Upper lobe of left lung (tissue), 6 donors: Measurements from ENCODE around the gene DDIT3. TPM values are rescaled to one million over a fixed set of nuclear protein-coding genes. Genes with fewer than 3 reads are reported as not detected.

ENCODE experiments used
- ATAC-seq, 2 donors: fragments of 200-7000 bp; cut with Tn5 transposase; one replicate each; pipeline ENCODE4 v1.9.1; 2022; ENCODE audit warnings: mild to moderate bottlenecking in 2 of 2, moderate library complexity in 2 of 2; ENCODE audit not compliant: low FRiP score in 2 of 2
- DNase-seq, 2 donors: peaks; one replicate each; pipeline ENCODE4 v3.0.0-alpha.2; 2019 to 2020
- H3K27ac ChIP-seq, 4 donors: fragments of 200-600 bp; sonication (generic); one replicate each; pipeline ENCODE4 v1.5.1; 2016 to 2019
- H3K27me3 ChIP-seq, 4 donors: fragments of 200-600 bp; sonication (generic); one replicate each; pipeline ENCODE4 v1.5.1; 2017 to 2019
- H3K36me3 ChIP-seq, 4 donors: fragments of 200-600 bp; sonication (generic); one replicate each; pipeline ENCODE4 v1.5.1; 2016 to 2019
- H3K4me1 ChIP-seq, 4 donors: fragments of 200-600 bp; sonication (generic); one replicate each; pipeline ENCODE4 v1.5.1; 2018 to 2019
- H3K4me3 ChIP-seq, 4 donors: fragments of 200-600 bp; sonication (generic); one replicate each; pipeline ENCODE4 v1.5.1; 2017 to 2019; ENCODE audit warnings: mild to moderate bottlenecking in 2 of 4, moderate library complexity in 1 of 4
- H3K9me3 ChIP-seq, 4 donors: fragments of 200-600 bp; sonication (generic); one replicate each; pipeline ENCODE4 v1.5.1; 2018 to 2019
- CTCF ChIP-seq, 6 experiments: fragments of 450-650 bp in 4 of 6; fragments of 200-600 bp in 2 of 6; sonication (generic) in 2 of 6; IDR thresholded peaks; one replicate each; pipeline ENCODE4 v1.5.1; 2016 to 2019; ENCODE audit warnings: antibody characterized with exemption in 6 of 6
- EP300 ChIP-seq, 4 donors: sonication (generic); formaldehyde crosslinking; IDR thresholded peaks; one replicate each; pipeline ENCODE4 v1.5.1; 2017; ENCODE audit warnings: antibody characterized with exemption in 4 of 4, control low read depth in 2 of 4
- POLR2A ChIP-seq, 4 donors: fragments of 450-650 bp; IDR thresholded peaks; one replicate each; pipeline ENCODE4 v1.5.1; 2016 to 2017; ENCODE audit warnings: antibody characterized with exemption in 4 of 4, mild to moderate bottlenecking in 2 of 4
- POLR2AphosphoS5 ChIP-seq, 2 donors: sonication (generic); formaldehyde crosslinking; IDR thresholded peaks; one replicate each; pipeline ENCODE4 v1.5.1; 2017; ENCODE audit warnings: antibody characterized with exemption in 2 of 2
- WGBS, 2 donors: methylation state at CpG; one replicate each; pipeline ENCODE4 v1.1.5; 2017 to 2018; 5-methylcytosine and 5-hydroxymethylcytosine counted together
- total RNA-seq, 6 donors: library from RNA; depleted of rRNA in 4 of 6; stranded (reverse); fragments of >200 nt in 4 of 6; gene quantifications; one replicate each; pipeline versions ENCODE4 v1.1.0 to v1.2.1, GENCODE V29; 2016 to 2021
- donor health status: DM: no; HTN: no; CAD: no; lungs with moderate emphysema.
- donor health status: DM: no; HTN: yes; CAD: no; lungs with severe emphysema.

Gene DDIT3
- total RNA-seq, 6 donors from 2014 or later, result 26.1 to 45.1 (median 33.1) TPM

- TF ChIP-seq POLR2A (IDR thresholded peaks at IDR 0.05), result peak in 1 of 4 donors; percentile 11
- TF ChIP-seq CTCF (IDR thresholded peaks at IDR 0.05), result no peak
- no peak for TF ChIP-seq POLR2AphosphoS5 (IDR thresholded peaks at IDR 0.05)
- TF ChIP-seq EP300 (IDR thresholded peaks at IDR 0.05), result no peak
- H3K36me3 ChIP-seq, result peaks cover 71 to 100% (median 95%) of the 10 kb centered on the region in 4 donors
- H3K27ac ChIP-seq, result no peak overlapping the region
- no peak for DNase-seq
- 84 to 90% methylated on average over 5 of the region's 5 CpGs for WGBS, 2 donors
- no peaks in the 10 kb centered on the region for H3K27me3 ChIP-seq
- ATAC-seq, result no peak
- H3K4me1 ChIP-seq, result peaks cover 0 to 7% (median 1%) of the 10 kb centered on the region in 4 donors
- no peak overlapping the region for H3K4me3 ChIP-seq
- H3K9me3 ChIP-seq, result no peaks in the 10 kb centered on the region
These were observed 10.3 kb upstream of the DDIT3 start for GRCh38 chr12:57530396-57531142.

- 63 to 68% methylated on average over 6 of the region's 6 CpGs for WGBS, 2 donors
- DNase-seq (no peak), ATAC-seq (no peak)
- Histone ChIP-seq H3K27ac (no peak overlapping the region), H3K4me1 (peaks cover 4 to 15% (median 6%) of the 10 kb centered on the region in 4 donors), H3K4me3 (no peak overlapping the region), H3K36me3 (peaks cover 77 to 100% (median 98%) of the 10 kb centered on the region in 4 donors), H3K27me3 (no peaks in the 10 kb centered on the region), H3K9me3 (no peaks in the 10 kb centered on the region)
- TF ChIP-seq POLR2A (IDR thresholded peaks at IDR 0.05), result no peak
- TF ChIP-seq POLR2AphosphoS5 (IDR thresholded peaks at IDR 0.05), result no peak
- TF ChIP-seq EP300 (IDR thresholded peaks at IDR 0.05), result no peak
These were observed 9.5 kb upstream of the DDIT3 start for GRCh38 chr12:57529831-57530230.

GRCh38 chr12:57528831-57529555 lies 8.7 kb upstream of the DDIT3 start:
- H3K27ac ChIP-seq, result peak overlapping the region in 2 of 4 donors; percentile 4 to 35
- no peaks in the 10 kb centered on the region for H3K27me3 ChIP-seq
- ATAC-seq (no peak), DNase-seq (no peak)
- 77 to 80% methylated on average over 9 to 10 of the region's 10 CpGs for WGBS, 2 donors
- H3K9me3 ChIP-seq, result no peaks in the 10 kb centered on the region
- peaks cover 12 to 23% (median 14%) of the 10 kb centered on the region in 4 donors for H3K4me1 ChIP-seq
- TF ChIP-seq CTCF (IDR thresholded peaks at IDR 0.05), result no peak
- peaks cover 68 to 100% (median 93%) of the 10 kb centered on the region in 4 donors for H3K36me3 ChIP-seq
- H3K4me3 ChIP-seq, result no peak overlapping the region

- TF ChIP-seq EP300 (IDR thresholded peaks at IDR 0.05), result no peak
- TF ChIP-seq POLR2A (IDR thresholded peaks at IDR 0.05), result no peak
- no peak for TF ChIP-seq CTCF (IDR thresholded peaks at IDR 0.05)
- TF ChIP-seq POLR2AphosphoS5 (IDR thresholded peaks at IDR 0.05), result no peak
- H3K27ac ChIP-seq, result no peak overlapping the region
- WGBS, 2 donors, result 86 to 88% methylated on average over 12 of the region's 12 CpGs
These were observed 7.9 kb upstream of the DDIT3 start for GRCh38 chr12:57528176-57528575.

GRCh38 chr12:57527184-57527583 lies 6.9 kb upstream of the DDIT3 start:
- WGBS, 2 donors, result 81 to 88% methylated on average over 5 of the region's 5 CpGs
- TF ChIP-seq EP300 (IDR thresholded peaks at IDR 0.05) (no peak), CTCF (IDR thresholded peaks at IDR 0.05) (no peak), POLR2A (IDR thresholded peaks at IDR 0.05) (no peak), POLR2AphosphoS5 (IDR thresholded peaks at IDR 0.05) (no peak)
- Histone ChIP-seq H3K4me1 (peaks cover 19 to 31% (median 22%) of the 10 kb centered on the region in 4 donors), H3K27me3 (no peaks in the 10 kb centered on the region), H3K4me3 (no peak overlapping the region), H3K27ac (peak overlapping the region in 2 of 4 donors; percentile 0 to 40), H3K9me3 (no peaks in the 10 kb centered on the region), H3K36me3 (peaks cover 62 to 83% (median 76%) of the 10 kb centered on the region in 4 donors)
- DNase-seq (no peak), ATAC-seq (no peak)

More at GRCh38 chr12:57528176-57528575, 7.9 kb upstream of the DDIT3 start:
- Histone ChIP-seq H3K36me3 (peaks cover 68 to 93% (median 86%) of the 10 kb centered on the region in 4 donors), H3K9me3 (no peaks in the 10 kb centered on the region), H3K27me3 (no peaks in the 10 kb centered on the region), H3K4me1 (peaks cover 19 to 31% (median 21%) of the 10 kb centered on the region in 4 donors), H3K4me3 (no peak overlapping the region)
- no peak for ATAC-seq
- DNase-seq, result no peak
